Kidney (tissue), 14 donors: ENCODE measurements around the gene SEC24C. TPM values are rescaled to one million over a fixed set of nuclear protein-coding genes. Genes with fewer than 3 reads are reported as not detected.
A peak's percentile ranks its signal among the peaks of the same experiment; 100 is the strongest.
"Not testable (repeated sequence)": the region's sequence is repeated elsewhere in the genome, so short reads cannot be mapped to it uniquely, and the experiment has no call there.

Experiments
- DNase-seq, 5 donors: peaks; one replicate each; pipeline ENCODE4 v3.0.0-alpha.2; 2013 to 2020
- FAIRE-seq: peaks from 2 replicates; lab custom pipeline; 2012; peaks lifted over from hg19 to GRCh38; lab: Jason Lieb, UNC
- H3K27ac ChIP-seq, 2 donors: one replicate each; pipeline ENCODE4 v1.7.0; 2013; ENCODE audit warnings: low read depth in 2 of 2, low read length in 2 of 2, inconsistent platforms in 1 of 2
- H3K27me3 ChIP-seq: one replicate; pipeline ENCODE4 v1.7.1; 2013; ENCODE audit warnings: low read length, inconsistent platforms; ENCODE audit not compliant: control insufficient read depth, insufficient read depth
- H3K36me3 ChIP-seq, 3 donors: one replicate each; pipeline versions ENCODE4 v1.7.0 to v1.7.1; 2013; ENCODE audit warnings: low read length in 3 of 3, control low read depth in 1 of 3, inconsistent platforms in 1 of 3; ENCODE audit not compliant: insufficient read depth in 3 of 3, control insufficient read depth in 2 of 3
- H3K4me1 ChIP-seq, 3 donors: one replicate each; pipeline versions ENCODE4 v1.7.0 to v1.7.1; 2013; ENCODE audit warnings: low read length in 3 of 3, inconsistent platforms in 1 of 3, low read depth in 1 of 3; ENCODE audit not compliant: control insufficient read depth in 2 of 3, insufficient read depth in 2 of 3
- H3K4me3 ChIP-seq, 3 donors: one replicate each; pipeline versions ENCODE4 v1.7.0 to v1.8.1; 2013; ENCODE audit warnings: low read length in 3 of 3, control low read depth in 1 of 3, inconsistent platforms in 1 of 3
- H3K9ac ChIP-seq, 3 donors: one replicate each; pipeline versions ENCODE4 v1.7.0 to v1.7.1; 2013; ENCODE audit warnings: low read length in 3 of 3, control low read depth in 1 of 3, inconsistent platforms in 1 of 3
- H3K9me3 ChIP-seq, 3 donors: one replicate each; pipeline versions ENCODE4 v1.7.0 to v1.7.1; 2013; ENCODE audit warnings: low read length in 3 of 3, control low read depth in 1 of 3, inconsistent platforms in 1 of 3; ENCODE audit not compliant: control insufficient read depth in 2 of 3, insufficient read depth in 1 of 3
- CTCF ChIP-seq: IDR thresholded peaks from 3 replicates; pipeline ENCODE4 v1.5.1; 2012; ENCODE audit warnings: mild to moderate bottlenecking, moderate library complexity, borderline replicate concordance; ENCODE audit not compliant: insufficient read depth; ENCODE audit errors: extremely low read depth
- intact Hi-C: fragments of 100-400 bp; cut with DNase I; formaldehyde crosslinking; loops from one replicate; pipeline ENCODE4 v1.11.1; 2022
- polyA plus RNA-seq: library from polyadenylated mRNA; stranded (reverse); fragments of 350-450 nt; fragmentation: Illumina TruSeq; extraction: RNeasy Lipid Tissue Mini Kit (QIAGEN cat#74804); gene quantifications from one replicate; pipeline ENCODE4 v1.2.3, GENCODE V29; 2014; ENCODE audit warnings: low read depth, low replicate concordance; ENCODE audit not compliant: insufficient read depth
- total RNA-seq: library from RNA; stranded (reverse); fragmentation: NEBNext Ultra II Directional; extraction: Animal tissue kit (Norgen Biotek cat#: 25700); gene quantifications from one replicate; pipeline ENCODE4 v1.2.1, GENCODE V29; 2021
- donor health status: control.
- donor health status: control.
- donor health status: control.
- donor health status: control.
- donor health status: control.
- donor health status: DM: yes; HTN: yes; CAD: no.
- donor health status: Normal renal cell carcinoma (clear cell type).

Gene SEC24C
- total and polyA plus RNA-seq, 2 donors from 2014 or later = 39.2 to 66.9 TPM

- Histone ChIP-seq H3K9me3 (no peaks in the 10 kb centered on the region), H3K9ac (no peak overlapping the region), H3K27ac (no peak overlapping the region), H3K36me3 (peaks cover 15 to 73% (median 58%) of the 10 kb centered on the region in 3 donors), H3K27me3 (no peaks in the 10 kb centered on the region), H3K4me3 (no peak overlapping the region), H3K4me1 (peaks cover 0 to 10% (median 9%) of the 10 kb centered on the region in 3 donors)
- TF ChIP-seq CTCF = no peak
- intact Hi-C loops = no loop called here
- FAIRE-seq (no peak), DNase-seq (peak in 1 of 5 donors; percentile 66)
Observed at GRCh38 chr10:73791871-73792400, 47.8 kb downstream of the SEC24C start.

GRCh38 chr10:73793456-73793855 is 49.3 kb downstream of the SEC24C start:
- Histone ChIP-seq H3K4me1 (peaks cover 0 to 10% (median 2%) of the 10 kb centered on the region in 3 donors), H3K4me3 (no peak overlapping the region), H3K27ac (no peak overlapping the region), H3K36me3 (peaks cover 15 to 88% (median 67%) of the 10 kb centered on the region in 3 donors), H3K27me3 (no peaks in the 10 kb centered on the region), H3K9ac (no peak overlapping the region), H3K9me3 (no peaks in the 10 kb centered on the region)
- DNase-seq (no peak), FAIRE-seq (no peak)
- intact Hi-C loops = no loop called here
- no peak for TF ChIP-seq CTCF

- H3K9me3 ChIP-seq, H3K27ac ChIP-seq, intact Hi-C loops, H3K9ac ChIP-seq, H3K4me3 ChIP-seq, FAIRE-seq, DNase-seq, H3K27me3 ChIP-seq: not testable (repeated sequence)
- Histone ChIP-seq H3K4me1 (peaks cover 0 to 10% (median 2%) of the 10 kb centered on the region in 3 donors), H3K36me3 (peaks cover 15 to 88% (median 59%) of the 10 kb centered on the region in 3 donors)
Observed at GRCh38 chr10:73795491-73795890, 51.3 kb downstream of the SEC24C start.

GRCh38 chr10:73796035-73796434 is 51.9 kb downstream of the SEC24C start:
- peaks cover 15 to 85% (median 57%) of the 10 kb centered on the region in 3 donors for H3K36me3 ChIP-seq
- DNase-seq, FAIRE-seq, H3K27ac ChIP-seq, H3K9me3 ChIP-seq, H3K9ac ChIP-seq, intact Hi-C loops, H3K27me3 ChIP-seq, H3K4me3 ChIP-seq: not testable (repeated sequence)
- H3K4me1 ChIP-seq = peaks cover 0 to 10% (median 2%) of the 10 kb centered on the region in 3 donors
